SW 1271 (cell line): ENCODE measurements around the gene TBL1X.

Source experiments
- DNase-seq, 2 experiments: peaks; one replicate each; lab custom pipeline; 2025; lab: John Stamatoyannopoulos, UW

Gene TBL1X

DNA sequence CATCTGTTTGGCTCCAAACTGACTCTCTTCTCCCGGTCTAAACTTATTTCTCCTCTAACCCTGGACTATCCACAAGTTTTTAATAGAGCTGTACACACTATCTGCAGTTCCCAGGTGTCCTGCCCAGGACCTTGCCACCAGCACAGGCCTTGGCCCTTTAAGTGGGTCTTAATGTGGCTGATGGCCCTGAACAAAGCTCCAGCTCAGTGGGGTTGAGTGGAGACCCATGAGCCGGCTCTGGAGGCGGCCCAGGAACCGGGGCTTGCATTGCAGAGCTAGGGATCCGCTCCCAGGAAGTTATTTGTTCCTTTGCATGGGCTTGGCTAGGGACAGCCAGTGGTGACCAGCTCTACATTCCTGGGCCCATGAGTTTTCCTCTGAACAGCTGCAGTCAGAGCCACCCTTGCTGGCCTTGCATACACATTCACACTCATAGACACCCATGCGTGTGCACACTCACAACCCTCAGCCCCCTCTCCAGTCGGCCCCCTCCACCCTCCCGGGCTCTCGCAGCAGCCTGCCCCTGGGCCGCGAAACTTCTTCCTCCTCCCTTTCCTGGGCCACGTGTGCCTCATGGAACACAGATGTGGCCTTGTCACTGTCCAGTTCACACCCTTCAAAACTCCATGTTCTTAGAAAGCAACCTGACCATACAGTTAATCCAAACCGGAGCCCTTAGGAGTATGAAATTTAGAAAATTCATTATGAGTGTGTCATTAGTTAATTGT, 242.6 kb downstream of the TBL1X start:
- DNase-seq: no peak

- DNase-seq: no peak
Observed at GRCh38 chrX:9708086-9708485, 243.2 kb downstream of the TBL1X start.

GRCh38 chrX:9708923-9709553, 244.2 kb downstream of the TBL1X start:
- peak in 1 of 2 experiments; percentile 16 for DNase-seq

GRCh38 chrX:9710332-9710731, 245.5 kb downstream of the TBL1X start:
- no peak for DNase-seq

GRCh38 chrX:9717376-9717775, 252.5 kb downstream of the TBL1X start:
- DNase-seq: no peak

DNA sequence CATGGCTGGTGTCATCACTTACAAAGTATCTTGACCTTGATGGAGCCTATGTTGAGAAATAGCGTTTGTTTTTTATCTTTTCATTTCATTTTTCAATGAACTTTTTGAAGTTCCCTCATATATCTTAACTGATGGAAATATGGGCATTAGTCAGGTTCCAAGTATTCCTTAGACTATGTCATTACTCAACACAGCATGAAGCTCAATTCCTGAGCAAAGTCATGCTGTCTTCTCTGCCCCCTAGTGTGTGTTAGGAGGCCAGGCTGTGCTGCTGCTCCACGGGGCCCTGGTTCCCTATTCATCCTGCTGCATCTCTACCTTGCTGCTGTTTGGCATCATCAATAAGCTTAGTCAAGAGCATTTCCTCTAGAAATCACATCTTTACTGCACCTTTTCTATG, 259.9 kb downstream of the TBL1X start:
- DNase-seq: no peak

- no peak for DNase-seq
Observed at GRCh38 chrX:9728261-9728660, 263.4 kb downstream of the TBL1X start.

- DNase-seq: no peak
Observed at GRCh38 chrX:9729171-9729885, 264.5 kb downstream of the TBL1X start.

GRCh38 chrX:9730078-9730477, 265.2 kb downstream of the TBL1X start:
- no peak for DNase-seq

DNA sequence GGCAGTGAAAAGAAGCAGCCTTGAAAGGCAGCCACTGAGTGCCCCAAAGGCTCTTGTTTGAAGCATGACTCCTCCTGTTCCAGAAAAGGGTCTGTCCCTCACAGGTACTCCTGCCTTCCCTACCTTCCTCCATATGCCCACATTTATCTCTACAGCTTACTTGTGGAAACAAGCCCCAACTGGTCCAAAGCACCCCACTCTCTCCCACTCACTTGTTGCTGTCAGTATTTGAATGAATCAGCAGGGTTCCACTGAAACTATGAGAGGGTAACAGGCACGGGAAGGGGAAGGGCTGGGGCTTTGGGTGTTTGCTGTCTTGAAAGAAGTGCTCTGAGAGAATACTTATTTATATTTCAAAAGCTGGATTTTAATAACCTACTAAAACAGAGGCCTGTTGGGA, 265.9 kb downstream of the TBL1X start:
- no peak for DNase-seq

DNA sequence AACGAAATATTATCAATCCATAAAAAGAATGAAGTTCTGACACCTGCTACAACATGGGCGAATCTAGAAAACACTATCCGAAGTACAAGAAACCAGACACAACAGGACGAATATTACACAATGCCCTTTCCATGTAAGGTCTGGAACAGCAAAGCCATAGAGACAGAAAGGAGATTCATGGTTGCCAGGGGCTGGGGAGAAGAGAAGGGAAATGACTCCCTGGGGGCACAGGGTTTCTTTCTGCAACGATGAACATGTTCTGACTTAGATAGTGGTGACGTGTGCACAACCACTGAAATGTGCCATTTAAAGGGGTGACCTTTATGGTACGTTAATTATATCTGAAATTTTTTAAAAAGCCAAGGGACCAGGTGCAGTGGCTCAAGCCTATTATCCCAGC, 272.5 kb downstream of the TBL1X start:
- no peak for DNase-seq

DNA sequence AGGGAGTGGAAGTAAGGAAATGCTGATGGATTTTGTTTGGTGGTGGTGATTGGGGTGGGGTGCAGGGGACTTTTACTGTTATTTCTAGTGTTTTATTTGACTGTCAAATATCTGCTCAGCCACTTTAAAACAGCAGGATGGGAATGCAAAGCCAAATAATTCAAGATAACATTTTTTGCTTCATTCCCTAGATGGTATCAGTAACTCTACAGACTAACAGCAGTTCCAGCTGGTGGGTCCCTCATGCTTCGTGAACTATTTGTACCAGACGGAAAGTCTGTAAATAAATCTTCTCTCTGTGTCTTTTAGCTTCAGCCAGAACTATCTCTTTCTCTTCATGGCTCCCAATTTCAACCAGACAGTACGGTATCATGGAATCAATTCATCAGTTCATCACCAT, 273.3 kb downstream of the TBL1X start:
- DNase-seq: no peak

- no peak for DNase-seq
Observed at GRCh38 chrX:9739130-9739529, 274.3 kb downstream of the TBL1X start.

DNA sequence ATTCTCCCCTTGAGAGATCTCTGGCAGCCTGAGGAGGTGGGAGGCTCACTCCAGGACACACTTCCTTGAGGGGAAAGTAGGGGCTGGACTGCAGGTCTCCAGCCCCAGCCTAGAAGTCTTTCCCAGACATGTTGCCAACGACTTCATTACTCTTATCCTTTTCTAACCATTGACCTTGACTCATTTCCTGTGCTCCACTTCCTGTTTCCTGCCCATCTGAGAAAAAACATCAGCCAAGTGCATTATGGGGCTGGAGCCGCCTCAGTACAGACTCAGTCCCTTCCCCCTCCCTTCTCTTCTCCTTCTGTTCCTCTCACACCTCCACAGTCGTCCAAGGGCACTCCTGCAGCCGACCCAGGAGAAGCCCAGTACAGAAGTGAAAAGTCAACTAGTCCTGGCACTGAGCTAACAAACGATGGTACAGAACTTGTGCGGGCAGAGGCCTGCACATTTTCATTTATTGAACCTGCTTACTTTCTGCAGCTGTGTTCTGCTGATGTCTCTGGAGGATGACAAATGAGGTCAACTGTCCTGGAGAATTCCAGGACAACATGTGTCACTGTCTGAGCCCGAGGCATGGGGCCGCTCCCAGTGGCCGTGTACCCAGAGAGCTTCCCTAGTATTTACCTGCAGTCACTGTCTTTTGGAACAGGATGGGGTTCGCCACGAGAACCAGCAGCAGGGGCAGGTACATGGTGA, 280.7 kb downstream of the TBL1X start:
- DNase-seq: no peak

DNA sequence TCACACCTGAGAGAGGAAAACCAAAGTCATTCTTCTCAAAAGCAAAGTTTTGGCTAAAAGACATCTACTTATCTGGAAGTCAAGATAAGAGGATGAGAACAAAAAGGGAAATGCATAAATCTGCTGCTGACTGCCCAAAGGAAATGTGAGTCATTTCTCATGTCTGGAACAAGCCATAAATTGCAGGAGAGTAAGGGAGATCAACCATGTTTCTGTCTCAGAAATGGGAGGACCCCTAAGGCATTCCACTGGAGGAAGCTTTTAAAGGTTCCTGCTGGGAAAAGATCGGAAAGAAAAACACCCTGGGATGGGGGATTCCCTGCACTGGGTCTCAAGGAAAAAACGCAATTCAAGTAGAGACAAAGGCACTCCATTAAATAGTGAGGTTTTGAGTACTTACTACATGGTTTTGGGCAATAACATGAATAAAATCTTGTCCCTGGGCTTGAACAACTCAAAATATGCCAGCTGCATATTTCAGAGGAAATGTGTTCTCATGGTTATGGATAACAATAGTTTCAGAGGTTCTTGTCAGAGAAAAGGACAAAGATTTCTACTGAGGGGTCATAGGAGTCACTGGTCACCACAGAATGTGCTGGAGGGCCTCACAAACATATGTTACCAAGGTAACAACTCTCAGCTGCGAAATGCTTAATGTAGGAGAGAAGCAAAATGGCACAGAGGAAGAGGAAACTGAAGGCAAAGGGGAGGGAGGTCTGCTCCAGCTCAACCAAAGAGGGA, 281.5 kb downstream of the TBL1X start:
- DNase-seq: peak in 1 of 2 experiments; percentile 15

DNA sequence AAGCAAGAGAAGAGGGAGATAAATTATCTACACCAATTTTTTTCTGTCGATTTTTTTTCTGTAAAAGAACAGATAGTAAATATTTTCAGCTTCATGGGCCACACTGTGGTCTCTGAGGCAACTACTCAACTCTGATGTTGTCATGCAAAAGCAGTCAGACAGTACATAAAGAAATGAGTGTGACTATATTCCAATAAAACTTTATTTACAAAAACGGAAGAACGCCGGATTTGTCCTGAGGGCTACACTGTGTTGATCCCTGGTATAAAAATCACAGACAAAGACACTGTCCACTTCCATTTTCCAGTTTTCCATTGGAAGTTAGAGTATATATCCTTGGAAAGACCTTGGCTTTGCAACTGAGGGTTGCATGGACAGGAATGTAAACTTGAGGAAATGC, 282.8 kb downstream of the TBL1X start:
- no peak for DNase-seq

DNA sequence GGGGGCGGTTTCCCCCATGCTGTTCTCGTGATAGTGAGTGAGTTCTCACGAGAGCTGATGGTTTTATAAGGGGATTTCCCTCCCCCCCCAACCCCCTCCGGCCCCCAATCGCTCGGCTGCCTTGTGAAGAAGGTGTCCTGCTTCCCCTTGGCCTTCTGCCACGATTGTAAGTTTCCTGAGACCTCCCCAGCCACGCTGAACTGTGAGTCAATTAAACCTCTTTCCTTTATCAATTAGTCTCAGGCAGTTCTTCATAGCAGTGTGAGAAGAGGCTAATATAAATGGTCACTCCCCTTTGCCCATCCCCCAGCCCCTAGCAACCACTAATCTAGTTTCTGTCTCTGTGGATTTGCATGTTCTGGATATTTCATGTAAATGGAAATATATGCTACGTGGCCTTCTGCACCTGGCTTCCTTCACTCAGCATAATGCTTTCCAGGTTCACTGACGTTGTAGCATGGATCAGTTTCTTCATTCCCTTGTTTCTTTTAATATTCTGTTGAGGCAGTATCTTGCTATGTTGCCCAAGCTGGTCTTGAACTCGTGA, 284.4 kb downstream of the TBL1X start:
- no peak for DNase-seq

DNA sequence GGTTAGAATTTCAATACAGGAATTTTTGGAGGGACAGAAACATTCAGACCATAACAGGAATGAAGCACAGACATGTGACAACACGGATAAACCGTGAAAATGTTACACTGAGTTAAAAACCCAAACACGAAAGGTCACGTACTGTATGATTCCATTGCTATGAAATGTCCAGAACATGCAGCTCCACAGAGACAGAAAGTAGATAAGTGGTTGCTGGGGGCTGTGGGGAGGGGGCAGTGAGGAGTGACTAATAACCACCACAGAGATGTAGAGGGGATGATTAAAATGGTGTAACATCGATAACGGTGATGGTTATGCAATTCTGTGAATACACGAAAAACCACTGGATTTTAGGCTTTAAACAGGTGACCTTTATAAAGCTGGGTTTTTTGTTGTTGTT, 292.5 kb downstream of the TBL1X start:
- no peak for DNase-seq

GRCh38 chrX:9758021-9758638, 293.3 kb downstream of the TBL1X start:
- DNase-seq: no peak

GRCh38 chrX:9759337-9759736, 294.5 kb downstream of the TBL1X start:
- DNase-seq: no peak

DNA sequence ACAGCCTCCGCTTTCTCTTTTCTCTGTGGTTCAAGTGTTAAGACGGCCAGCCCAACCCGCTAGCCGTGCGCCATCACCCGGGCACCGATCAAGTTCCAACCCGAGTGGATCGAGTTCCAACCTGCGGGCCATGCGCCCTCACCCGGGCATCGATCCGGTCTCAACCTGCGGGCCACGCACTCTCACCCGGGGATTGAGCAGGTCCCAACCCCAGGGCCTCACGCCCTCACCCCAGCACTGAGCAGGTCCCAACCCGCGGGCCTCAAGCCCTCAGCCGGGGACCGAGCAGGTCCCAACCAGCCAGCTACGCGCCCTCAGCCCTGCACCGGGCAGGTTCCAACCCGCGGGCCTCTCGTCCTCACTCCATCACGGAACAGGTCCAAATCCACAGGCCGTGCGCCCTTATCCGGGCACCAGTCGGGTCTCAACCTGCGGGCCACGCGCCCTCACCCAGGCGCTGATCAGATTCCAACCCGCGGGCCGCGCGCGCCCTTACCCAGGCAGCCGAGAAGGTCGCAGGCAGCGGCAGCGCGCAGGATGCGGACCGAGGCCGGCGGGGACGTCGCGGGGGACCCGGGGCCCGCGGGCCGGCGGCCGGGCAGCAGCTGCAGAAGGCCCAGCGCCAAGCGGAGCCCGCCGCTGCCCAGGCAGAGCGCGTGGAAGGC, 300.3 kb downstream of the TBL1X start:
- DNase-seq: no peak
